GM21423 (cell line): ENCODE measurements around the gene GGT5.
"Not testable (repeated sequence)": the region's sequence is repeated elsewhere in the genome, so short reads cannot be mapped to it uniquely, and the experiment has no call there.

Experiments used
- ATAC-seq: cut with Tn5 transposase; IDR thresholded peaks from one replicate; pipeline ENCODE4 v1.9.1; 2021; ENCODE audit warnings: mild to moderate bottlenecking, moderate library complexity; ENCODE audit not compliant: unreplicated experiment

Gene GGT5

GRCh38 chr22:24207264-24208011, 37.4 kb downstream of the GGT5 start:
- ATAC-seq: no peak

GRCh38 chr22:24206460-24207263, 38.2 kb downstream of the GGT5 start:
- ATAC-seq: not testable (repeated sequence)

- ATAC-seq: no peak
Measured at GRCh38 chr22:24205438-24206195, 39.3 kb downstream of the GGT5 start.

GRCh38 chr22:24203856-24204255, 41.0 kb downstream of the GGT5 start:
- ATAC-seq: not testable (repeated sequence)

- ATAC-seq: no peak
Measured at GRCh38 chr22:24201681-24202614, 42.9 kb downstream of the GGT5 start.

- ATAC-seq: no peak
Measured at GRCh38 chr22:24200619-24201212, 44.2 kb downstream of the GGT5 start.

GRCh38 chr22:24198682-24199052, 46.2 kb downstream of the GGT5 start:
- no peak for ATAC-seq

- ATAC-seq: no peak
Measured at GRCh38 chr22:24191893-24192292, 53.0 kb downstream of the GGT5 start.

GRCh38 chr22:24191381-24191841, 53.5 kb downstream of the GGT5 start:
- ATAC-seq: no peak

GRCh38 chr22:24190596-24191208, 54.2 kb downstream of the GGT5 start:
- ATAC-seq: no peak

- ATAC-seq: no peak
Measured at GRCh38 chr22:24190159-24190540, 54.7 kb downstream of the GGT5 start.

GRCh38 chr22:24189249-24190158, 55.4 kb downstream of the GGT5 start:
- no peak for ATAC-seq

- no peak for ATAC-seq
Measured at GRCh38 chr22:24188705-24189248, 56.1 kb downstream of the GGT5 start.

- ATAC-seq: no peak
Measured at GRCh38 chr22:24187731-24188644, 56.9 kb downstream of the GGT5 start.

GRCh38 chr22:24186892-24187670, 57.8 kb downstream of the GGT5 start:
- no peak for ATAC-seq

GRCh38 chr22:24186352-24186740, 58.5 kb downstream of the GGT5 start:
- no peak for ATAC-seq
